Body of pancreas (tissue), 4 donors: ENCODE measurements around the gene TPO.

Experiments
- CTCF ChIP-seq, 7 experiments: fragments of 450-650 bp in 4 of 7; fragments of 200-600 bp in 3 of 7; sonication (generic) in 3 of 7; IDR thresholded peaks; one replicate each; pipeline ENCODE4 v1.5.1; 2016 to 2019; ENCODE audit warnings: antibody characterized with exemption in 7 of 7
- POLR2A ChIP-seq, 3 donors: fragments of 450-650 bp; IDR thresholded peaks; one replicate each; pipeline ENCODE4 v1.6.1; 2016; ENCODE audit warnings: antibody characterized with exemption in 3 of 3, mild to moderate bottlenecking in 2 of 3

GRCh38 chr2:1440581-1440980 is 27.3 kb downstream of the TPO start:
- TF ChIP-seq CTCF (IDR thresholded peaks at IDR 0.05) (no peak), POLR2A (IDR thresholded peaks at IDR 0.05) (no peak)
